Measurements from ENCODE around the gene RABGGTA. TPM values are rescaled to one million over a fixed set of nuclear protein-coding genes. Genes with fewer than 3 reads are reported as not detected.

RABGGTA gene
- total and polyA plus RNA-seq, 10 of the 15 experiments (the other 5 are each of a cell fraction or from before 2014, with no cell fraction given), result 19.1 to 75.6 (median 46.9) TPM

- TF ChIP-seq, protein P1, sequence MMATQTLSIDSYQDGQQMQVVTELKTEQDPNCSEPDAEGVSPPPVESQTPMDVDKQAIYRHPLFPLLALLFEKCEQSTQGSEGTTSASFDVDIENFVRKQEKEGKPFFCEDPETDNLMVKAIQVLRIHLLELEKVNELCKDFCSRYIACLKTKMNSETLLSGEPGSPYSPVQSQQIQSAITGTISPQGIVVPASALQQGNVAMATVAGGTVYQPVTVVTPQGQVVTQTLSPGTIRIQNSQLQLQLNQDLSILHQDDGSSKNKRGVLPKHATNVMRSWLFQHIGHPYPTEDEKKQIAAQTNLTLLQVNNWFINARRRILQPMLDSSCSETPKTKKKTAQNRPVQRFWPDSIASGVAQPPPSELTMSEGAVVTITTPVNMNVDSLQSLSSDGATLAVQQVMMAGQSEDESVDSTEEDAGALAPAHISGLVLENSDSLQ (IDR thresholded peaks at IDR 0.05), result peak; percentile 41; the same call in 1 of the 2 replicates
- peak; percentile 59; the same call in 1 of the 2 replicates for TF ChIP-seq IRF4 (IDR thresholded peaks at IDR 0.05; ENCODE audit: low read depth, low read length)
- TF ChIP-seq JUND (IDR thresholded peaks at IDR 0.05; ENCODE audit: low read depth, low read length), result no peak
- no peak for TF ChIP-seq SUZ12 (IDR thresholded peaks at IDR 0.05; ENCODE audit: unreplicated experiment)
- TF ChIP-seq BRCA1 (IDR thresholded peaks at IDR 0.05; ENCODE audit: low read depth, low read length), result no peak
- TF ChIP-seq MTA2 (IDR thresholded peaks at IDR 0.05; ENCODE audit: low read depth), result peak; percentile 35; the same call in 1 of the 2 replicates
- no peak for TF ChIP-seq ZNF592 (IDR thresholded peaks at IDR 0.05)
- TF ChIP-seq ZNF207 (IDR thresholded peaks at IDR 0.05; ENCODE audit: borderline replicate concordance), result no peak
- no peak for TF ChIP-seq HDGF (IDR thresholded peaks at IDR 0.05)
- no peak for TF ChIP-seq MEF2A (IDR thresholded peaks at IDR 0.05; ENCODE audit: insufficient read depth, low read depth, low read length)
- peak; percentile 95; the same call in 1 of the 2 replicates for TF ChIP-seq ASH2L (IDR thresholded peaks at IDR 0.05; ENCODE audit: borderline replicate concordance, low read depth)
- TF ChIP-seq NFXL1 (IDR thresholded peaks at IDR 0.05; ENCODE audit: borderline replicate concordance), result no peak
- peak; percentile 41; the same call in 1 of the 2 replicates for TF ChIP-seq RELB (IDR thresholded peaks at IDR 0.05; ENCODE audit: low read depth)
- 0 out of 2 replicates have a peak, but pooled peaks have one; percentile 8 for TF ChIP-seq BCL11A (IDR thresholded peaks at IDR 0.05; ENCODE audit: low read depth, low read length)
- TF ChIP-seq, protein P2, sequence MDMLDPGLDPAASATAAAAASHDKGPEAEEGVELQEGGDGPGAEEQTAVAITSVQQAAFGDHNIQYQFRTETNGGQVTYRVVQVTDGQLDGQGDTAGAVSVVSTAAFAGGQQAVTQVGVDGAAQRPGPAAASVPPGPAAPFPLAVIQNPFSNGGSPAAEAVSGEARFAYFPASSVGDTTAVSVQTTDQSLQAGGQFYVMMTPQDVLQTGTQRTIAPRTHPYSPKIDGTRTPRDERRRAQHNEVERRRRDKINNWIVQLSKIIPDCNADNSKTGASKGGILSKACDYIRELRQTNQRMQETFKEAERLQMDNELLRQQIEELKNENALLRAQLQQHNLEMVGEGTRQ (IDR thresholded peaks at IDR 0.05; ENCODE audit: borderline replicate concordance, low read depth, low read length), result no peak
- no peak for TF ChIP-seq CHD1 (IDR thresholded peaks at IDR 0.05; ENCODE audit: low read depth, low read length)
- TF ChIP-seq MLLT1 (IDR thresholded peaks at IDR 0.05), result no peak
- TF ChIP-seq BHLHE40 (IDR thresholded peaks at IDR 0.05; ENCODE audit: borderline replicate concordance in 1 of 2, low read depth in 2 of 2, low read length in 1 of 2), result peak in 1 of 2 experiments; percentile 28; a peak in 1 of 4 replicates
- peak; percentile 53; the same call in 1 of the 2 replicates for TF ChIP-seq IKZF1 (conservative IDR thresholded peaks at IDR 0.05)
- TF ChIP-seq MXI1 (IDR thresholded peaks at IDR 0.05; ENCODE audit: low read depth, low read length), result peak; percentile 39; the same call in 1 of the 2 replicates
- TF ChIP-seq SMC3 (IDR thresholded peaks at IDR 0.05; ENCODE audit: borderline replicate concordance, low read length), result no peak
- TF ChIP-seq RCOR1 (conservative IDR thresholded peaks at IDR 0.05; ENCODE audit: low read depth, low read length), result no peak
Observed at GRCh38 chr14:24246765-24247212, 24.6 kb downstream of the RABGGTA start (continued).

Data from GM12878 (cell line).